ENCODE results near the gene RYR1.

The RYR1 gene

DNA sequence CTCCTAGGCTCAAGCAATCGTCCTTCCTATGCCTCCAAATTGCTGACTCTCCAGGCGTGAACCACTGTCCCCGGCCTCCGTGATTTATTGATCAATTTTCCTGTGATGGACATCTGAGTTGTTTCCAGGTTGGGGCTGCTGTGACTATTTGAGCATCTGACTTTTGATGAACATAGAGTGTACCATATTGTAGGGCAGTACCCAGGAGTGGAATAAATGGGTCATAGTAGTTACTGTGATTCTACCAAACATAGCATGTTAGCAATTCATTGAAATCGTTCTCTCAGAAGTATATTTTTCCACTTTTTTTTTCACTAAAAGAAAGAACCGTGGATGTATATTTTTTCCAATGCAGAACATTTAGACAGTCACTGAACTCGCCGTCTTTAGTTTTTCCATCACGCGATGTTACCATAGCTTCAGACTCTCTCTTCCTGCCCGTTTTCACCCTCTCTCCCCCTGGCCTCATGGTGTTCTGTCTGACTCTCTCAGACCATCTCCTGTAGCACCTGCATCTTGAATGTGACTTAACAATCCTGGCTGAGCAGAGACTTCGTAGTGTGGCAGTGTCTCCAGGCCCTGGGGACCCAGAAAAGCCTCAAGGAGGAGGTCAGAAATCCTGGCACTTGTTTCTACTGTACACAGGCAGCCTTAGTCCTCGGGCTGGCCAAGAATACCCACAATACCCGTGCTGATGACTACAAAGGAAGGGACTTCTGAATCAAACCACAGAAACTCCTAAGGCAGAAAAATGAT is 4.3 kb upstream of the RYR1 start:
- H3K27ac ChIP-seq = no peak overlapping the region
- no peak for TF ChIP-seq ZFX (IDR thresholded peaks at IDR 0.05; ENCODE audit: borderline replicate concordance)
- TF ChIP-seq, protein P1, sequence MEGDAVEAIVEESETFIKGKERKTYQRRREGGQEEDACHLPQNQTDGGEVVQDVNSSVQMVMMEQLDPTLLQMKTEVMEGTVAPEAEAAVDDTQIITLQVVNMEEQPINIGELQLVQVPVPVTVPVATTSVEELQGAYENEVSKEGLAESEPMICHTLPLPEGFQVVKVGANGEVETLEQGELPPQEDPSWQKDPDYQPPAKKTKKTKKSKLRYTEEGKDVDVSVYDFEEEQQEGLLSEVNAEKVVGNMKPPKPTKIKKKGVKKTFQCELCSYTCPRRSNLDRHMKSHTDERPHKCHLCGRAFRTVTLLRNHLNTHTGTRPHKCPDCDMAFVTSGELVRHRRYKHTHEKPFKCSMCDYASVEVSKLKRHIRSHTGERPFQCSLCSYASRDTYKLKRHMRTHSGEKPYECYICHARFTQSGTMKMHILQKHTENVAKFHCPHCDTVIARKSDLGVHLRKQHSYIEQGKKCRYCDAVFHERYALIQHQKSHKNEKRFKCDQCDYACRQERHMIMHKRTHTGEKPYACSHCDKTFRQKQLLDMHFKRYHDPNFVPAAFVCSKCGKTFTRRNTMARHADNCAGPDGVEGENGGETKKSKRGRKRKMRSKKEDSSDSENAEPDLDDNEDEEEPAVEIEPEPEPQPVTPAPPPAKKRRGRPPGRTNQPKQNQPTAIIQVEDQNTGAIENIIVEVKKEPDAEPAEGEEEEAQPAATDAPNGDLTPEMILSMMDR (IDR thresholded peaks at IDR 0.05) = no peak

DNA sequence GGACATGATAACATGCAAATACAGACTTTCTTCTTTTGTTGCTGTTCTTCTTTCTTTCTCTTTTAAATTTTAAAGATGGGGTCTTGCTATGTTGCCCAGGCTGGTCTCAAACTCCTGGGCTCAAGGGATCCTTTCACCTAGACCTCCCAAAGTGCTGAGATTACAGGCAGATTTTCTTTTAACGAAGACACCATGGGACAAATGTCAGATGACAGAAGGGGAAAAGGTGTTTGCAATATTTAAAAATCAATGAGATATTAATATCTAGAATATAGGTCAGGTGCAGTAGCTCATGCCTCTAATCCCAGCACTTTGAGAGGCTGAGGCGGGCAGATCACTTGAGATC is 3.7 kb upstream of the RYR1 start:
- no peak overlapping the region for H3K27ac ChIP-seq
- TF ChIP-seq, protein P1 (IDR thresholded peaks at IDR 0.05) = no peak
- no peak for TF ChIP-seq ZFX (IDR thresholded peaks at IDR 0.05; ENCODE audit: borderline replicate concordance)

DNA sequence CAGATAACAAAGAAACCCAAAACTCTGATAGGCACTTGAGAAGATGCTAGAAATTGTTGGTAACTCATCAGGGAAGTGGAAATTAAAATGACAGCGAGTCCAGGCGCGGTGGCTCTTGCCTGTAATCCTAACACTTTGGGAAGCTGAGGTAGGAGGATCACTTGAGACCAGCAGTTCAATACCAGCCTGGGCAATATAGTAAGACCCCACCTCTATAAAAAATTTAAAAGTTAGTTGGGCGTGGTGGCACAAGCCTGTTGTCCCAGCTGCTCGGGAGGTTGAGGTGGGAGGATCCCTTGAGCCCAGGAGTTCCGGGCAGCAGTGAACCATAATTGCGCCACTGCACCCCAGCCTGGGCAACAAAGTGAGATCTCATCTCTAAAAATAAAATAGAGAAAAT is 2.6 kb upstream of the RYR1 start:
- TF ChIP-seq, protein P1 (IDR thresholded peaks at IDR 0.05) = no peak
- no peak for TF ChIP-seq ZFX (IDR thresholded peaks at IDR 0.05; ENCODE audit: borderline replicate concordance)
- H3K27ac ChIP-seq = no peak overlapping the region

DNA sequence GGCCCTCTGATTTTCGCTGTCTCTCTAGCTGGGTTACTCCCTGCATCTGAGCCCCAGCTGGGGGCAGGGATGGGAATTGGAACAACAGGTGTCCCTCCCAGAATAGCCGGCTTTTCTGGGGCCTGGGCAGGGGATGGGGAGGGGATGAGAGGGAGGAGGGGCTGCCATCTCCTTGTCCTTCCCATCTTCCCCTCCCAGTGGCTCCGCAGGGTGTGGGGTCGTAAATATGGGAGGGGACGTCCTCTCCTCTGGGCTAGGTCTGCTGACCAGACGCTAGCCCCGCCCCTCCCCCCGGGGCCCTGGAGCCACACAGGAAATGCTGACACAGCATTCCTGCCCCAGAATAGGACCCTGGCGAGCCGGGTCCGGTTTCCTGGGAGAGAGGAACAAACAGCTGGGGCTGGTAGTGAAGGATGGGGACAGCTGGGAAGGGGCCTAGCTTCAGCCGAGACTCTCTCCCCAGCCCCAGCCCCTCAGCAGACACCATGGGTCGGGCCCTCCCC is 1.1 kb downstream of the RYR1 start:
- TF ChIP-seq ZFX (IDR thresholded peaks at IDR 0.05; ENCODE audit: borderline replicate concordance) = no peak
- TF ChIP-seq, protein P1 (IDR thresholded peaks at IDR 0.05) = no peak
- H3K27ac ChIP-seq = no peak overlapping the region

DNA sequence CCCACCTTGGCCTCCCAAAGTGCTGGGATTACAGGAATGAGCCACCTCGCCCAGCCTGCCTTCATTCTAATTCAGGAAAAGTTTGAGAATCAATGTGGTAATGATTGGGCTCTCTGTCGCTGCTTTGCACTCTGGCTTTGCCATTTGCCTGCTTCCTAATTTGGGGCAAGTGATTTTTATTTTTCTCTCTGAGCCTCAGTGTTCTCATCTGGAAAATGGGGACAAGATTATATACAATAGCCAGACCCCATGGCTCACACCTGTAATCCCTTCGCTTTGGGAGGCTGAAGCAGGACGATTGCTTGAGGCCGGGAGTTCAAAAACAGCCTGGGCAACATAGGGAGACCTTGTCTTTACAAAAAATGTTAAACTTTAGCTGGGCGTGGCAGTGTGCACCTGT is 3.8 kb downstream of the RYR1 start:
- TF ChIP-seq ZFX (IDR thresholded peaks at IDR 0.05; ENCODE audit: borderline replicate concordance) = no peak
- TF ChIP-seq, protein P1 (IDR thresholded peaks at IDR 0.05) = no peak
- H3K27ac ChIP-seq = no peak overlapping the region

DNA sequence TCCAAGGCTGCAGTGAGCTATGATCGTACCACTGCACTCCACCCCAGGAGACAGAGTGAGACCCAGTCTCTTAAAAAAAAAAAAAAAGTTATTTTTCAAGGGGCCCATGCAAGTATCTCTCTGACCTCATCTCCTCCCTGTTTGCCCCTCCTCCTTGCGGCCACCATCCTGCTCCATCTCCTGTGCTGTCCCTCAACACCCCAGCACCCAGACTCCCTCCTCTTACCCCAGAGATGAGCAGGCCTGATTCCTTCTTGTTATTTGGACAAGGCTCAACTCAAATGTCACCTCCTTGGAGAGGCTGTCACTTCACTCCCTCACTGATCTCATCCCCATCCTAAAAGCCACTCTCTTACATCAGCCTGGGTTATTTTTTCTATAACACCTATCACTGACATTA is 4.4 kb downstream of the RYR1 start:
- TF ChIP-seq ZFX (IDR thresholded peaks at IDR 0.05; ENCODE audit: borderline replicate concordance) = no peak
- TF ChIP-seq, protein P1 (IDR thresholded peaks at IDR 0.05) = no peak
- no peak overlapping the region for H3K27ac ChIP-seq

DNA sequence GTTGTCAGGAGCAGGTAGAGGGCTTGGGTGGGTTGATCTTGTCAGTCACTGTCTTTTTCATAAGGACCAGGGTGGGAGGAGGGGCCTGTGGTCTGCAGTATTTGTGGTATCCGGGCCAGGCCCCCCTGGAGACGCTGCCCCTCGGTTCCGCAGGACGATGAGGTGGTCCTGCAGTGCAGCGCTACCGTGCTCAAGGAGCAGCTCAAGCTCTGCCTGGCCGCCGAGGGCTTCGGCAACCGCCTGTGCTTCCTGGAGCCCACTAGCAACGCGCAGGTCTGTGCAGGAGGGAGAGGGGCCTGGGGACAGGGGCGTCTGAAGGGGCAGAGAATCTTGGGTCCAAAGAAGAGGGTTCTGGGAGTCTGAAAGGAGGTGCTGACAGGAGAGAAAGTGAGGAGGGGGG is 7.1 kb downstream of the RYR1 start:
- no peak overlapping the region for H3K27ac ChIP-seq
- TF ChIP-seq ZFX (IDR thresholded peaks at IDR 0.05; ENCODE audit: borderline replicate concordance) = no peak
- TF ChIP-seq, protein P1 (IDR thresholded peaks at IDR 0.05) = no peak

Measured in 22Rv1 (cell line).